K562 (cell line): ENCODE results near the gene KRTAP1-1.

ENCODE experiments used
- ARID1B ChIP-seq: fragments of 450-650 bp; IDR thresholded peaks from 2 replicates; pipeline ENCODE4 v1.6.1; 2016; ENCODE audit warnings: antibody characterized with exemption, mild to moderate bottlenecking, inconsistent platforms
- CTCF ChIP-seq, 3 experiments: IDR thresholded peaks in 2 of 3; conservative IDR thresholded peaks in 1 of 3; 2 replicates each; pipeline ENCODE4 v1.5.1; 2011 to 2012; ENCODE audit warnings: low read length in 3 of 3, mild to moderate bottlenecking in 3 of 3, control low read depth in 2 of 3, improper control_type of control experiment in 1 of 3, inconsistent platforms in 1 of 3, low read depth in 1 of 3, mixed read lengths in 1 of 3, moderate library complexity in 1 of 3; ENCODE audit not compliant: insufficient read depth in 2 of 3
- FOXM1 ChIP-seq, 2 experiments: fragments of 450-650 bp in 1 of 2; sonication (generic) in 1 of 2; formaldehyde crosslinking in 1 of 2; IDR thresholded peaks; 2 replicates each; pipeline versions ENCODE4 v1.6.1 to v1.9.0; 2017 to 2022; ENCODE audit warnings: low read depth in 2 of 2, mild to moderate bottlenecking in 2 of 2, missing genetic modification reagents in 1 of 2, moderate library complexity in 1 of 2
- HDAC8 ChIP-seq: fragments of 450-650 bp; IDR thresholded peaks from 2 replicates; pipeline ENCODE4 v1.6.1; 2016; ENCODE audit warnings: mild to moderate bottlenecking, missing genetic modification characterization, moderate library complexity, missing compliant biosample characterization
- NONO ChIP-seq, 2 experiments: fragments of 200-400 bp in 1 of 2; fragments of 450-650 bp in 1 of 2; formaldehyde crosslinking in 1 of 2; IDR thresholded peaks; 2 replicates each; pipeline ENCODE4 v1.6.1; 2017; ENCODE audit warnings: low read depth in 2 of 2, mild to moderate bottlenecking in 2 of 2, moderate library complexity in 2 of 2, low read length in 1 of 2
- RBM22 ChIP-seq: fragments of 200-400 bp; formaldehyde crosslinking; IDR thresholded peaks from 2 replicates; pipeline ENCODE4 v1.6.1; 2018; ENCODE audit warnings: low read length, low read depth; ENCODE audit not compliant: poor library complexity, severe bottlenecking
- USF1 ChIP-seq: sonication (generic); formaldehyde crosslinking; IDR thresholded peaks from 2 replicates; pipeline ENCODE4 v1.9.0; 2022; ENCODE audit warnings: mild to moderate bottlenecking, missing genetic modification reagents
- ZBTB8A ChIP-seq: fragments of 450-650 bp; IDR thresholded peaks from 2 replicates; pipeline ENCODE4 v1.6.1; 2018; ENCODE audit warnings: mild to moderate bottlenecking, moderate library complexity; ENCODE audit not compliant: partially characterized antibody
- ZNF197 ChIP-seq: fragments of 200-800 bp; sonication (Bioruptor generic); IDR thresholded peaks from 2 replicates; pipeline ENCODE4 v1.6.1; 2016; ENCODE audit warnings: low read depth, missing genetic modification characterization, missing compliant biosample characterization

GRCh38 chr17:41058741-41059140, 17.5 kb upstream of the KRTAP1-1 start:
- no peak for TF ChIP-seq ZBTB8A
- no peak for TF ChIP-seq HDAC8 (tag)
- no peak for TF ChIP-seq ARID1B
- TF ChIP-seq CTCF (IDR thresholded peaks at IDR 0.05 in 2 of 3, conservative IDR thresholded peaks at IDR 0.05 in 1 of 3; ENCODE audit: insufficient read depth in 2 of 3, low read depth in 1 of 3, low read length in 3 of 3) = no peak
- TF ChIP-seq USF1 (CRISPR knock-in tag) = no peak
- TF ChIP-seq RBM22 = no peak
- TF ChIP-seq ZNF197 (CRISPR knock-in tag) = no peak
- TF ChIP-seq FOXM1 (IDR thresholded peaks at IDR 0.05; ENCODE audit: low read depth) = no peak
- TF ChIP-seq FOXM1 (CRISPR knock-in tag; IDR thresholded peaks at IDR 0.05; ENCODE audit: low read depth) = no peak
- TF ChIP-seq NONO (IDR thresholded peaks at IDR 0.05; ENCODE audit: low read depth in 2 of 2, low read length in 1 of 2) = no peak
